ENCODE measurements around the gene IFNK.
A peak's percentile ranks its signal among the peaks of the same experiment; 100 is the strongest.

The IFNK gene

GRCh38 chr9:27539479-27540441 lies 15.7 kb downstream of the IFNK start:
- DNase-seq = no peak

GRCh38 chr9:27540502-27540901 lies 16.4 kb downstream of the IFNK start:
- no peak for DNase-seq

- no peak for DNase-seq
These were observed 17.6 kb downstream of the IFNK start for GRCh38 chr9:27541740-27542139.

- DNase-seq = no peak
These were observed 18.4 kb downstream of the IFNK start for GRCh38 chr9:27542508-27542907.

- DNase-seq = no peak
These were observed 21.4 kb downstream of the IFNK start for GRCh38 chr9:27545471-27545870.

GRCh38 chr9:27548055-27548741 lies 24.1 kb downstream of the IFNK start:
- no peak for DNase-seq

- DNase-seq = no peak
These were observed 25.2 kb downstream of the IFNK start for GRCh38 chr9:27549196-27549755.

GRCh38 chr9:27554712-27555111 lies 30.6 kb downstream of the IFNK start:
- no peak for DNase-seq

- DNase-seq = no peak
These were observed 32.4 kb downstream of the IFNK start for GRCh38 chr9:27556470-27556869.

- no peak for DNase-seq
These were observed 34.2 kb downstream of the IFNK start for GRCh38 chr9:27558307-27558706.

- DNase-seq = no peak
These were observed 36.4 kb downstream of the IFNK start for GRCh38 chr9:27560457-27560856.

- DNase-seq = no peak
These were observed 37.6 kb downstream of the IFNK start for GRCh38 chr9:27561685-27562084.

- no peak for DNase-seq
These were observed 39.8 kb downstream of the IFNK start for GRCh38 chr9:27563738-27564430.

- DNase-seq = no peak
These were observed 40.6 kb downstream of the IFNK start for GRCh38 chr9:27564670-27565069.

GRCh38 chr9:27565696-27566095 lies 41.6 kb downstream of the IFNK start:
- no peak for DNase-seq

- no peak for DNase-seq
These were observed 42.0 kb downstream of the IFNK start for GRCh38 chr9:27566118-27566517.

- DNase-seq = no peak
These were observed 45.3 kb downstream of the IFNK start for GRCh38 chr9:27569406-27569805.

GRCh38 chr9:27571011-27571410 lies 46.9 kb downstream of the IFNK start:
- DNase-seq = no peak

GRCh38 chr9:27572061-27572460 lies 48.0 kb downstream of the IFNK start:
- DNase-seq = no peak

GRCh38 chr9:27572566-27572917 lies 48.5 kb downstream of the IFNK start:
- DNase-seq = no peak

GRCh38 chr9:27572918-27573633 lies 49.0 kb downstream of the IFNK start, which contains the start of gene C9orf72:
C9orf72 (minus strand) TSS chr9:27573481; CDS start chr9:27567120, 6,361 bp downstream.
- peak; percentile 83 to 84 for DNase-seq

All from activated CD4-positive, alpha-beta T cell treated with anti-CD3 and anti-CD28 coated beads, Interleukin-2, amount 50 U/mL, for 48 hours (primary cell).